C4-2B (cell line): Measurements from ENCODE around the gene PAX4.

ENCODE experiments used
- H3K27ac ChIP-seq: fragments of 450-650 bp; 2 replicates; pipeline ENCODE4 v1.5.1; 2017
- ZFX ChIP-seq: fragments of 450-650 bp; IDR thresholded peaks from 2 replicates; pipeline ENCODE4 v1.6.1; 2017
- TF ChIP-seq, protein P1 (sequence below): fragments of 450-650 bp; conservative IDR thresholded peaks from 2 replicates; pipeline ENCODE4 v1.5.1; 2017; ENCODE audit warnings: mild to moderate bottlenecking

Gene PAX4

DNA sequence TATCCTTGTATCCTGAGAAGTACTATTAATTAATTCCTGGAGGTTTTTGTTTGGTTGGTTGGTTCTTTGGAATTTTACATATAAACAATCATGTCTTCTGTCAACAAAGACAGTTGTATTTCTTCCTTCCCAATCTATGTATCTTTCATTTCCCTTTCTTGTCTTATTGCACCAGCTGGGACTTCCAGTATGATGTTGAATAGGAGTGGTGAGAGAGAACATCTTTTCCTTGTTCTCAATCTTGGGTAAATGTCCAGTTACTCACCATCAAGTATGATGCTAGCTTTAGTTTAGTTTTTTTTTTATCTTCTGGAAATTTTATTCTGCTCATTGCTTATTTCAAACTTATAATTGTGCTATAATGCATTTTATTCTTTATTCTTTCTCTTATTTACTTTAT, 7.4 kb upstream of the PAX4 start:
- TF ChIP-seq, protein P1, sequence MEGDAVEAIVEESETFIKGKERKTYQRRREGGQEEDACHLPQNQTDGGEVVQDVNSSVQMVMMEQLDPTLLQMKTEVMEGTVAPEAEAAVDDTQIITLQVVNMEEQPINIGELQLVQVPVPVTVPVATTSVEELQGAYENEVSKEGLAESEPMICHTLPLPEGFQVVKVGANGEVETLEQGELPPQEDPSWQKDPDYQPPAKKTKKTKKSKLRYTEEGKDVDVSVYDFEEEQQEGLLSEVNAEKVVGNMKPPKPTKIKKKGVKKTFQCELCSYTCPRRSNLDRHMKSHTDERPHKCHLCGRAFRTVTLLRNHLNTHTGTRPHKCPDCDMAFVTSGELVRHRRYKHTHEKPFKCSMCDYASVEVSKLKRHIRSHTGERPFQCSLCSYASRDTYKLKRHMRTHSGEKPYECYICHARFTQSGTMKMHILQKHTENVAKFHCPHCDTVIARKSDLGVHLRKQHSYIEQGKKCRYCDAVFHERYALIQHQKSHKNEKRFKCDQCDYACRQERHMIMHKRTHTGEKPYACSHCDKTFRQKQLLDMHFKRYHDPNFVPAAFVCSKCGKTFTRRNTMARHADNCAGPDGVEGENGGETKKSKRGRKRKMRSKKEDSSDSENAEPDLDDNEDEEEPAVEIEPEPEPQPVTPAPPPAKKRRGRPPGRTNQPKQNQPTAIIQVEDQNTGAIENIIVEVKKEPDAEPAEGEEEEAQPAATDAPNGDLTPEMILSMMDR, result no peak
- no peak for TF ChIP-seq ZFX
- H3K27ac ChIP-seq, result no peak overlapping the region

DNA sequence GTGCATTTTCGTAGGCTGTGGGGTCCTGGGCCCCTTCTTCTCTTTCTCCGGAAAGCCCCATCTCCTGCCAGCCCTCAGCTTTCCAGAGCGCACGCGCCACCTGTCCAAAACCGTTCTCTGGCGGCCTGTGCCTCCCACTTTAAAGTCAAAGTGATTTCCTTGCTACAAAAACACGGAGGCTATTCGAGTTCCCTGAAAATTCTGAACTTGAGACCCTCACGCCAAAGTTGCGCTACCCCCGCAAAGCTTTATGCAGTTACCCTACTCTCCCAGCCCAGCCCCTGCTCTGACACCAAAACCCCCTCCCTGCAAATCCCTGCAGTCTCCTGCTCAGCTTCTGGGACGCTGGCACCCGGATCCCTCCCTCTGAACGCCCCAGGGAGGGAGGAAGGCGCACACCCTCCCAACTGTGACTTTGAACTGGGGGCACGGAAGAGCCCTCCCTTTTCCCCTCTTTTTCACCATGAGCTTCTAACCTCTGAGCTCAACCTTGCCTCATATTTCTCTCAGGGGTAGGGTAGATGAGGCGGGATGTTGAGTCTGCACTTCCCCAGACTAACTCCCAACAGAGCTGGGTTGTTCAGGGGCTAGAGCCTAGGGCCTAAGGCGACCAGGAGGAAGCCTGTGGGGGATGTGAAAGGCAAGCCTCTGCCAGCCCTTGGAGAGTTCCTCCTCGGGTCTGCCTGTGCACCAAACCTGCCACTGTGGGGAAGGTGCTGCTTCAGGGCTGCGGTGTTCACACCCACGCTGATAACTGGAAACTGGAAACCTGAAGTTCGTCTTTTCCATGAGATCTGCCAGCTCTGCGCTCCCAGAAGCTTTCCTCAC, 2.7 kb upstream of the PAX4 start:
- H3K27ac ChIP-seq, result no peak overlapping the region
- TF ChIP-seq ZFX, result no peak
- TF ChIP-seq, protein P1, result no peak

GRCh38 chr7:127619681-127620405, 1.9 kb upstream of the PAX4 start:
- TF ChIP-seq, protein P1, result no peak
- TF ChIP-seq ZFX, result no peak

GRCh38 chr7:127618775-127619174, 833 bp upstream of the PAX4 start:
- H3K27ac ChIP-seq, result no peak overlapping the region
- TF ChIP-seq ZFX, result no peak
- TF ChIP-seq, protein P1, result no peak

More at GRCh38 chr7:127619681-127620405, 1.9 kb upstream of the PAX4 start:
- H3K27ac ChIP-seq, result no peak overlapping the region

DNA sequence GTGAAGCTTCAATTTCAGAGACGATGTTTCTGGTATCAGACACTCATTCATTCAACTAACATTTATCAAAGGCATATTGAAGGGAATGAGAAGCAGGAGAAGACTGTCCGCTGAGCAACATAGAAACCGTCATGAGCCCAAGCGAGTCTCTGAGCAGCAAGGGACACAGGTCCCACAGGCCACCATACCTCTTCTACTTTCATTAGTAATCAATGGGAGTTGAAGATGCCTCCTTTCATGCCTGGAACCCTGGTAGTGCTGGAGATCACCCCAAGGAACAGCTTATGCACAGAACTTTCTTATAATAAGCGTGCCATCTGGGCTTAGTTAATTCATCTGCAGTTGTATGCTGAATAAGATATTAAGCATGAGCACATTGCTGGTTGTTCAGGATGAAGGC, 1.2 kb downstream of the PAX4 start:
- no peak overlapping the region for H3K27ac ChIP-seq
- TF ChIP-seq, protein P1, result no peak
- no peak for TF ChIP-seq ZFX

- no peak overlapping the region for H3K27ac ChIP-seq
Observed at GRCh38 chr7:127612263-127612662, 5.7 kb downstream of the PAX4 start.

More at GRCh38 chr7:127612263-127612662, 5.7 kb downstream of the PAX4 start:
- no peak for TF ChIP-seq ZFX
- TF ChIP-seq, protein P1, result no peak
